Stimulated activated CD8-positive, alpha-beta memory T cell treated with anti-CD3 and anti-CD28 coated beads, Interleukin-4, amount 100 ng/mL, for 24 hours (primary cell): Measurements from ENCODE around the gene LBH.

Experiments
- DNase-seq: peaks from one replicate; pipeline ENCODE4 v3.0.0-alpha.2; 2020; ENCODE audit warnings: low read depth

Gene LBH

DNA sequence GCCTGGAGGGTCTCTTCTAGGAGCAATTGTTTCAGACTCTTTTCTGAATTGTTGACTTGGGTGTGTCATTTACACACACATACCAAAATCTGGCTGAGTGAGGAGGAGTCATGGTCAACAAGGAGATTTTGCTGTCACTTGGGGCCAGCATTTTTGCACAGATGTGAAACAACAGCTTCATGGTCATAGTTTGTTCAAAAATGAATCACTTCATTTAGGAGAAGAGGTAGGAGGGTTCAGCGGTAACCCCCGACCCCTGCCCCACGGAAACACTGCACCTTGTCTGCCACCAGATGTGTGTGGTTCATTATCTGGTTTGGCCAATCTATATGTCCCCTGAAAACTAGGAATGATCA lies 42.2 kb downstream of the LBH start:
- DNase-seq = no peak

- DNase-seq = no peak
These were observed 43.9 kb downstream of the LBH start for GRCh38 chr2:30275256-30275655.

DNA sequence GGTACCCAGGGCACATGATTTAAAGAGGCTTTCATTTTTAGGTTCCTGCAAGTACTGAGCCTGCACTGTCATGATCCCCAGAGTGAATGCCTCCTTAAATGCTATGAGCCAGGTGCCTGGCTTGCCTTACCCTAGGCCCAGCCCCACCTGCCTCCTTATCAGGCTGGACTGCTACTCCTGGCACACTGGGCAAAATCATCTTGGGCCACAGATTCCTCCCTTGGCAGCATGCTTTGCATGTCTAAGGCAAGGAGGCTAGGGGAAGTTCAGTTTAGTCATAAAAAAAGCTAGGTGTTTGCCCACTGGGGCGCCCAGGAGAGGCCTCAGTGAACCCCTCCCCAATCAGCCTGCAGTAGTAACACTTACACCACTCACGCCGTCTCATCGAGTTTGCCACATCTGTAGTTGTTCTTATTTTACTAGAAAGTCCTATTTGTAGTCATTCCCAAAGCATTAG lies 45.1 kb downstream of the LBH start:
- no peak for DNase-seq

DNA sequence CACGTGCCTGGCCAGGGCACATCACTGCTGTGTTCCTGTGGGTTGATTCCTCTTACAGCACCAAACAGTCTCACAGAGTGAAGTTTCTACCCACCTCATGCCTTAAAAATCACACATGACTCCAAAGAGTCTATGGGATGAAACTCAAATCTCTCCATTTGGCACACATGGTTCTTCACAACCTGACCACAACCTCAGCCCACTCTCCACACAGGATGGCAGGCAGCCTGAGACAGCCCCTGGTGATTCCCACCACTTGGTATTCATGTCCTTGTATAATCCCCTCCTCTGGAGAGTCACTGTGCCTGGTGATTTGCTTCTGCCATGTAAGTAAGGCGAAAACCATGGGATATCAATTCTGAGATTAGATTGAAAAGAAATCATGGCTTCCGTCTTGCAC lies 46.2 kb downstream of the LBH start:
- DNase-seq = no peak

- no peak for DNase-seq
These were observed 47.1 kb downstream of the LBH start for GRCh38 chr2:30278419-30278818.

- DNase-seq = no peak
These were observed 49.5 kb downstream of the LBH start for GRCh38 chr2:30280596-30281434.

- DNase-seq = no peak
These were observed 50.7 kb downstream of the LBH start for GRCh38 chr2:30282081-30282480.

- DNase-seq = no peak
These were observed 51.4 kb downstream of the LBH start for GRCh38 chr2:30282721-30283120.

DNA sequence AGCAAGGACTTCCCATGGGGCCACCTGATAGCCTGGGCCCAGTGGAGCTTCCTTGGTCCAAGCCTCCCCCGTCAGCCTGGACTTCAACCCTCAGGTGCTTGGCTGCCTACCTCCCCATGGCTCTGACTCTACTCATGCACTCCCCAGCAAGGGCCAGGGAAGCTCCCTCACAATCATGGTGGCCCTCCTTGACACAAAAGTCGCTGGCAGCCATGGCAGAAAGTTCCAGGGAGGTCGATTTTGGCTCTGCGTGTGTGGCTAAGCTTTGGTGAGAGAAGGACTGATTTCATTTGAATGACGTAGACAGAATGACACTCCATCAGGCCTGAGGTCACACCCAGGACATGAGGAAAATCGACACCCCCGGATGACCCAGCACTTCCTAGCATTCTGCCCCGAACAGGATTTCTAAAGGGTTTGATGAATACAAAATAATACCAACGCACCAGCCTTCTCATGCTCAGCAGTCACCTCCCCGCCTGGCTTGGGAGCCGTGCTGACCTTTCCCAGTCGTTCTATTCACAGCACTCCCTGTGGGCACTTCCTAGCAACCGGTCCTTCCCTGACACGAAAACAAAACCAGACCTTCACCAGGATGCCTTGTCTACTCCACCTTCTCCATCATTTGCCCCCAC lies 52.7 kb downstream of the LBH start:
- no peak for DNase-seq

- no peak for DNase-seq
These were observed 54.4 kb downstream of the LBH start for GRCh38 chr2:30285758-30286157.

GRCh38 chr2:30287190-30287840 lies 56.0 kb downstream of the LBH start:
- DNase-seq = no peak

DNA sequence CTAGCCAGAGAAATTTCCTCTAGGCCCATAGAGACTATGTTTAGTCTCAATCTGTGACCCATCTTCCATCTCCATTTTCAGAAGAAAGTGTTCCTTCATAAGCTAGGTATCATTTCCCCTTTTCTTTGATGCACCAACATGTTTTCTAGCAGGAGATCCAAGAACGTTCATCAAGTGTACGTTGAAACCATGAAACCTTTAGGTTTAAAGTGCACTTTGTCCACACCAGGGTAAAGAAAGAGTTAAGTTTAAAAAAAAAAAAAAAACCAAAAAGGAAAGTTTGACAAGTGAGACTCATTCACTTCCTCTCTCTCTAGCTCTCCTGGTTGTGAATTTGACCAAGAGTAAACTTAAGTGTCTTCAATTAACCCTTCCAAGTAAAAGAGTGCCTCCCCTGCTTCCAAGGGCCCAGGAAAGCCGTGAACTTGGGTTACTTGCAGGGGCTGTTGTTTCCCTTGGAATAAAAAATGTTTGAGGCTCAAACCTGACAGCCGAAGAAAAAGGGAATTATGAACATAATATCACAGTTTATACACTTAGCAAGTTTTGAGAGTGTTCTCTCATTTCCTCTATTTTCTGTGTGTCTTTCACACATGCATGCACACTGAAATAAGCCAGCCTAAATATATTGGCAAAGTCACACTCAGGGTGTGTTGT lies 56.7 kb downstream of the LBH start:
- no peak for DNase-seq

DNA sequence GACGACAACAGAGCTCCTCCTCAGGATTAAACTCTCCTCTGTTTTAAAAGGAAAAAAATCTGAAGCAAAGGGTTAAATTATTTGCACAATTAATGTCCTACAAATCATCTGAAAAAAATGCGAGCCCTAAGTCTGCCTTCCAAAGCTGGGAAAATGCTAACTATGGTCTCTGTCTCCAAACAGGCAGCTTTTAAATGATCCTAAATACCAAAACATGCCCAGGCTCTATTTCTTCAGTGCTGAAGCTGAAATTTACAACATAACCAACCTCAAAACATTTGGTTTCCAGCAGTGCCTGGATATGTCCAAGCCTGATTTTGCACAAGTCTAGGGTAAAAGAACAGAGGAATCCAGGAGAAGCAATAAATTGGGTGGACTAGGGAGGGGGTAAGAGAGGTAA lies 57.2 kb downstream of the LBH start:
- no peak for DNase-seq

DNA sequence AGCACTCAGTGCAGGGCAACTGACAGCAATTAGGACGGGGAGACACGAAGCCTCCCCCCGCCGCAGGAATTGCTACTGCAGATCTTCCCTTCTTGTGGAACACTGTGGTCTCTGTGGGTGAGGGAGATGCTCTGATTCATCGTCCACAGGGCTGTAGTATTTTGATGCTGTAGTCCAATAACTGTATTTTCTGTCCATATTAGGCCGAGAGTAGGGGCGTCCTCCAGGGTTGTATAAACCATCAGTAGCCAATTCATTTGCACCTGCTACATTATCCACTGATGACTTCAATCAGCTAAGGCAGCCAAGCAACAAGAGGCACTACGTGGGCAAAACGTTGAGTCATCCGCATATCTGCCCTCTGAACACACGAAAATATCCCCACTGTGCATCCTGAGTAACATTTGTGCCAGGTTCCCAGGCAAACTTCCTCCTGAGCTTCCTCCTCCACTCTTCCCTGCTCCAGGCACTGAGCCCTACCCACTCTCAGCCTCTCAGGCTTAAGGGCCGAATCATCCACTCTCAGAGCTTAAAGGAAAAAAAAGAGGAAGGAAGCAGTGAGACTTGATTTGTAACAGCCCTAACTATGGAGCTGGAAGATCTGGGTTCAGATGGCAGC lies 62.1 kb downstream of the LBH start:
- no peak for DNase-seq

DNA sequence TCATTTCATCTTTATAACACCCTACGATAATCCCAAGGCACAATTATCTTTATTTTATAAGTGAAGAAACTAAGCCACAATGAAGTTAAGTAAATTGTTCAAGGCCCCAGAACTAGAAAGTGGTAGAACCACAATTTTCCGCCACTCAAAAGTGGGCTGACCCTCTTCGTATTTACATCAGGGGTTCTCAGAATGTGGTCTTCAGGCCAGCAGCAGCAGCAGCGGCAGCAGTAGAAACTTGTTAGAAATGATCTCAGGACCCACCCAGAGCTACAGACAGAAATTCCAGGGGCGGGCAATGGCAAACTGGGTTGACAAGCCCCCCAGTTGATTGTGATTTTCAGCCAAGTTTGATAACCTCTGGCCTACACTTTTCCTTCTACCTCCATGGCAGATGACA lies 62.8 kb downstream of the LBH start:
- DNase-seq = no peak

DNA sequence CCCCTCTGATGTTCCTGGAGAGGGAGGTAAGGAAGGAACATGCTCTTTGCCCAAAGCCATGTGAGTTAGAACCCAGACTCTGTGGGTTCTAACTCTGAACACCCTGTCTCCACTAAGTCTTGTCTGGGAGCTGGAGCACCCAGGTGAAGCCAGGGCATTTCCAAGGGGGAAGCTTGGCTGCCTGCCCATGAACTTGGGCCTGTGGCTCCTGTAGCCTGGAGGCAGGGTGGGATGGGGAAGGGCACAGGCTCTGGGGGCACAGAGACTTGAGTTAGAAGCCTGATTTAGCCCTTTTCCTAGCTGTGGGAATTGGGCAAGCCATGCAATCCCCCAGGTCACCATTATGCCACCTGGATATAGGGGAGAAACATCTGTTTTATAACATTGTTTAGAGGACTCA lies 65.2 kb downstream of the LBH start:
- no peak for DNase-seq

DNA sequence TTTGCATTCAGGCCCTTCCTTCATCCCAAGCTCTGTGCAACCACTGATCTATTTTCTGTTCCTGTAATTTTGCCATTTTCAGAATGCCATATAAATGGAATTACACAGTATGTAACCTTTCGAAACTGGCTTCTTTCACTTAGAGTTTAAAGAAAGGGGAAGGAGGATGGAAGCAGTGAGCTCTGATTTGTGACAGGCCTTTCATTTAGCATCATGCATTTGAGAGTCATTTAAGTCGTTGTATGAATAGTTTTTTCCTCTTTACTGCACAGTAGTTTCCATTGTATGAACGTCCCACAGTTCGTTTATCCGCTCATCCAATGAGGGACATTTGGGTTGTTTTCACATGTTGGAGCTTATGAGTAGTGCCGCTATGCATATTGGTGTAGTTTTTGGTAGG lies 67.0 kb downstream of the LBH start:
- no peak for DNase-seq

DNA sequence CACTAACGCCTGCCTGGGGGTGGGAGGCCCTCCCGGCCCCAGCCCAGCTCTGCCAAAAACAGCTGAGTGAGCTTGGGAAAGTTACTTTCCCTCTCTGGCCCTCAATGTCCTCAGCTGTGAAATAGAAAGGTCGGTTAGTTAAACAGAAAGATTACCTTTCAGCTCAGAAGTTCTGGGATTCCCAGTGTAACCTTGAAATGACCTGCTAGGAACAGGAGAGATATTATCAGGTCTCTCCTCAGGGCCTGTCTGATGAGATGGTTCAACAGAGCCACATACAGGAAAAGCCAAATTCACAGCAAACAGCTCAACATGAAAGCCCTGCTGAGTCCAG lies 68.8 kb downstream of the LBH start:
- no peak for DNase-seq

GRCh38 chr2:30300456-30301221 lies 69.3 kb downstream of the LBH start:
- no peak for DNase-seq

DNA sequence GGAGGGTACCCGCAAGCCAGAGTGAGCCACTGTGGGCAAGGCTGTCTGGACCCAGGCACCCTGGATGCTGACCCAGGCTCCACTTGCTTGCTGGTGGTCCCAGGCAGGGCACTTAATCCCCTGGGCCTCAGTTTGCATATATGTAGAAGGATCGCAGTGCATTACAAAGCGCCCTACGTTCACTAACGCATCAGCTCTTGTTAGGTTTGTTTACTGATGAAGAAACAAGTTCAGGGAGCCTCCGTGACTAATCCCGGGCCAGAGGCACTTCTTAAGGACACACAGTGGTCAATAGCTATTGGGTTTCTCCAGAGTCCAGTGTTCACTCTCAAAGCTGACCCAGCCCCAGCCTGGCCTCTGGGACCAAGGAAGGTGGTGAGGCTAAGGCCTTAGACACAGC lies 70.2 kb downstream of the LBH start:
- no peak for DNase-seq

GRCh38 chr2:30302566-30302965 lies 71.2 kb downstream of the LBH start:
- no peak for DNase-seq

GRCh38 chr2:30303095-30303494 lies 71.8 kb downstream of the LBH start:
- no peak for DNase-seq
